Caki2 (cell line): ENCODE measurements around the gene DAO. TPM values are rescaled to one million over a fixed set of nuclear protein-coding genes. Genes with fewer than 3 reads are reported as not detected.
A peak's percentile ranks its signal among the peaks of the same experiment; 100 is the strongest.
"Not testable (repeated sequence)": the region's sequence is repeated elsewhere in the genome, so short reads cannot be mapped to it uniquely, and the experiment has no call there.

ENCODE experiments used
- DNase-seq: peaks from one replicate; pipeline ENCODE4 v3.0.0-alpha.2; 2015; ENCODE audit warnings: low read depth
- in situ Hi-C: cut with HindIII; loops from 2 replicates; pipeline ENCODE4 v1.10.0; 2016; ENCODE audit warnings: low sequenced_read_pairs, low pct_unique_long_range_greater_than_20kb, mixed read lengths
- total RNA-seq: library from RNA; depleted of rRNA; stranded (reverse); fragments of >200 nt; shearing (Covaris generic); gene quantifications from 2 replicates; pipeline ENCODE4 v1.2.3, GENCODE V29; 2014; ENCODE audit warnings: low replicate concordance

The DAO gene
- total RNA-seq, 1 experiment from 2014 or later = not detected

GRCh38 chr12:108845696-108846095 lies 34.2 kb upstream of the DAO start:
- in situ Hi-C loops = no loop called here
- no peak for DNase-seq

- DNase-seq = no peak
- in situ Hi-C loops = no loop called here
Measured at GRCh38 chr12:108846290-108846701, 33.6 kb upstream of the DAO start.

GRCh38 chr12:108847705-108848104 lies 32.2 kb upstream of the DAO start:
- in situ Hi-C loops = no loop called here
- no peak for DNase-seq

- DNase-seq = no peak
- in situ Hi-C loops = no loop called here
Measured at GRCh38 chr12:108849660-108850059, 30.2 kb upstream of the DAO start.

GRCh38 chr12:108850854-108851573 lies 28.9 kb upstream of the DAO start:
- in situ Hi-C loops = no loop called here

GRCh38 chr12:108852674-108853309 lies 27.1 kb upstream of the DAO start:
- DNase-seq = no peak
- in situ Hi-C loops = no loop called here

More at GRCh38 chr12:108850854-108851573, 28.9 kb upstream of the DAO start:
- DNase-seq = no peak

- DNase-seq = no peak
- in situ Hi-C loops = no loop called here
Measured at GRCh38 chr12:108853426-108853825, 26.5 kb upstream of the DAO start.

- in situ Hi-C loops = no loop called here
- DNase-seq = peak; percentile 64
Measured at GRCh38 chr12:108853981-108854446, 25.9 kb upstream of the DAO start.

GRCh38 chr12:108854451-108855283 lies 25.2 kb upstream of the DAO start:
- DNase-seq = peak; percentile 88
- in situ Hi-C loops = no loop called here

- DNase-seq = peak; percentile 43
- in situ Hi-C loops = no loop called here
Measured at GRCh38 chr12:108855284-108856169, 24.4 kb upstream of the DAO start.

GRCh38 chr12:108856170-108856427 lies 23.8 kb upstream of the DAO start:
- in situ Hi-C loops = no loop called here
- DNase-seq = peak; percentile 58

- in situ Hi-C loops = no loop called here
- DNase-seq = peak; percentile 62
Measured at GRCh38 chr12:108856428-108857157, 23.3 kb upstream of the DAO start.

GRCh38 chr12:108857158-108857407 lies 22.8 kb upstream of the DAO start:
- in situ Hi-C loops = no loop called here
- DNase-seq = no peak

GRCh38 chr12:108858311-108859074 lies 21.4 kb upstream of the DAO start:
- no peak for DNase-seq
- in situ Hi-C loops = no loop called here

- DNase-seq, in situ Hi-C loops: not testable (repeated sequence)
Measured at GRCh38 chr12:108859141-108859922, 20.6 kb upstream of the DAO start.

GRCh38 chr12:108859923-108860291 lies 20.0 kb upstream of the DAO start:
- in situ Hi-C loops = no loop called here
- no peak for DNase-seq

- no peak for DNase-seq
- in situ Hi-C loops = no loop called here
Measured at GRCh38 chr12:108860443-108860842, 19.4 kb upstream of the DAO start.
